Measurements from ENCODE around the gene CCL1. TPM values are rescaled to one million over a fixed set of nuclear protein-coding genes. Genes with fewer than 3 reads are reported as not detected.

CCL1 gene
- total RNA-seq, 6 experiments from 2014 or later: not detected

DNA sequence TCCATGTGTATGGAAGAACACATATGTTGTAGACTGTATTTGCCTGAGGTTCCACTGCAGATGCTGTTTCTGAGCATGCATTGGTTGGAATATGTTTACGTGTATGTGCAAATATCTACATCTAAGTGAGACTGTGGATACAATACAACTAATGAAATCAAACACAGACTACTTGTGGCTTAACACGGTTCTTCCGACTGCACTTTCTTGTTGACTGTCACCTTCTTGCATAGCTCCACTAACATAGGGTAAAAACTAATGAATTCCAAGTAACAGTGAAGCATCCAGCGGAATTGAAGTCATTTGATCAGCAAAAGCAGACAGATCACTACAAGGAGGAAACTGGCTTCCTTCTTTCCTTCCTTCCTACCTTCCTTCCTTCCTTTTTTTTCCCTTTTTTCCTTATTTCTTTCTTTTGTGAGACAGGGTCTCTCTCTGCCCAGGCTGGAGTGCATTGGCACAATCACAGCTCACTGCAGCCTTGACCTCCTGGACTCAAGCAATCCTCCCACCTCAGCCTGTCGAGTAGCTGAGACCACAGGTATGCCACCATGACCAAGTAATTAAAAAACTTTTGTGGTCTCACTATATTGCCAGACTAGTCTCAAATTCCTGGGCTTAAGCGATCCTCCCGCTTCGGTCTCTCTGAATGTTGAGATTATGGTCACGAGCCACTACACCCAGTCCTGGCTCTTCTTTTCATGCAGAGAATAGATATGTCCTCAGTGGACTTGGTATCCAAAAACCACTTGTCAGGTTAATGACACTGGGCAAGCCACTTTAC is 22.0 kb upstream of the CCL1 start:
- WGBS (ENCODE audit: insufficient coverage, low coverage, low lambda C conversion rate, missing lambda C conversion rate): 52% methylated on average over 9 of the region's 9 CpGs
- intact Hi-C loops (cut with DNase I): no loop called here
- DNase-seq (no peak), ATAC-seq (no peak)
- Histone ChIP-seq H3K36me3 (no peaks in the 10 kb centered on the region), H3K4me1 (no peaks in the 10 kb centered on the region), H3K9me3 (no peaks in the 10 kb centered on the region), H3K27me3 (no peaks in the 10 kb centered on the region), H3K4me3 (no peak overlapping the region), H3K27ac (no peak overlapping the region)
- no peak for TF ChIP-seq POLR2A (IDR thresholded peaks at IDR 0.05)
- TF ChIP-seq, protein P1, sequence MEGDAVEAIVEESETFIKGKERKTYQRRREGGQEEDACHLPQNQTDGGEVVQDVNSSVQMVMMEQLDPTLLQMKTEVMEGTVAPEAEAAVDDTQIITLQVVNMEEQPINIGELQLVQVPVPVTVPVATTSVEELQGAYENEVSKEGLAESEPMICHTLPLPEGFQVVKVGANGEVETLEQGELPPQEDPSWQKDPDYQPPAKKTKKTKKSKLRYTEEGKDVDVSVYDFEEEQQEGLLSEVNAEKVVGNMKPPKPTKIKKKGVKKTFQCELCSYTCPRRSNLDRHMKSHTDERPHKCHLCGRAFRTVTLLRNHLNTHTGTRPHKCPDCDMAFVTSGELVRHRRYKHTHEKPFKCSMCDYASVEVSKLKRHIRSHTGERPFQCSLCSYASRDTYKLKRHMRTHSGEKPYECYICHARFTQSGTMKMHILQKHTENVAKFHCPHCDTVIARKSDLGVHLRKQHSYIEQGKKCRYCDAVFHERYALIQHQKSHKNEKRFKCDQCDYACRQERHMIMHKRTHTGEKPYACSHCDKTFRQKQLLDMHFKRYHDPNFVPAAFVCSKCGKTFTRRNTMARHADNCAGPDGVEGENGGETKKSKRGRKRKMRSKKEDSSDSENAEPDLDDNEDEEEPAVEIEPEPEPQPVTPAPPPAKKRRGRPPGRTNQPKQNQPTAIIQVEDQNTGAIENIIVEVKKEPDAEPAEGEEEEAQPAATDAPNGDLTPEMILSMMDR (IDR thresholded peaks at IDR 0.05): no peak

DNA sequence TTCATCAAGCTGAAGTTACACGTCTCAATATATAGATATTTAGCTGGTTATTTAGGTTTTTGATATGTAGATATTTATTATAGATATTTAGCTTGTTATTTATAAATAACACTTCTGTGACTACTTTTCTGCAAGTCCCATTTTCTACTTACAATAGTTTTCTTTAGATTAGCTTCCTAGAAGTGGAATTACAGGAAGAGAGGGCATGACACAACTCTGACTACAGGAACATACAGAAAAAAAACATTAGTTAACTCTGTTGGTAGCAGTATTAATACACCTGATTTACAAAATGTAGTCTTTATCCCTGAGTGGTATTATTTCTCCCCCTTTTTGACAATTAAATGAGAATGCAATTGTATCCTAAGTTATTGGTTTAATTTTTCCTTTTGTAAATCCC is 21.2 kb upstream of the CCL1 start:
- Histone ChIP-seq H3K9me3 (no peaks in the 10 kb centered on the region), H3K4me1 (no peaks in the 10 kb centered on the region), H3K27ac (no peak overlapping the region), H3K36me3 (no peaks in the 10 kb centered on the region), H3K4me3 (no peak overlapping the region), H3K27me3 (no peaks in the 10 kb centered on the region)
- ATAC-seq: no peak
- intact Hi-C loops (cut with DNase I): no loop called here
- DNase-seq: no peak
- 60% methylated on average over 1 of the region's 1 CpG for WGBS (ENCODE audit: insufficient coverage, low coverage, low lambda C conversion rate, missing lambda C conversion rate)
- no peak for TF ChIP-seq POLR2A (IDR thresholded peaks at IDR 0.05)
- TF ChIP-seq, protein P1 (IDR thresholded peaks at IDR 0.05): no peak

DNA sequence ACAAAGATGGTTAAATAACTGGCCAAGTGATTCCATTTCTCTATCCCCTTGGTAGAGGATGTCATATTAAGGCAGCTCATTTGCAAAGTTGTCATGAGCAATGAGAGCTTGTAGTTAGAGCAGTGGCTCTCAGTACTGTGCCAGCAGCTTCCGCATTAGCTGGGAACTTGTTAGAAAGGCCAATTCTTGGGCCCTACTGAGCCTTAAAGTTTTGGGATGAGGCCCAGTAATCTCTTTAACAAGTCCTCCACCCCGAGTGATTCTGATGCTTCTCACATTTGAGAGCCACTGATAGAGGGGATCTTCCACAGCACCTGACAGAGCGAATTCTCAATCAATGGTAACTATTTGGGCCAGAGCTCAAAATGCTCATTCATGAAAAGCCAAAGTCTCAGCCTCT is 20.2 kb upstream of the CCL1 start:
- Histone ChIP-seq H3K4me3 (no peak overlapping the region), H3K36me3 (no peaks in the 10 kb centered on the region), H3K9me3 (no peaks in the 10 kb centered on the region), H3K27ac (no peak overlapping the region), H3K27me3 (no peaks in the 10 kb centered on the region), H3K4me1 (no peaks in the 10 kb centered on the region)
- 0% methylated on average over 1 of the region's 3 CpGs for WGBS (ENCODE audit: insufficient coverage, low coverage, low lambda C conversion rate, missing lambda C conversion rate)
- ATAC-seq (no peak), DNase-seq (no peak)
- TF ChIP-seq POLR2A (IDR thresholded peaks at IDR 0.05): no peak
- TF ChIP-seq, protein P1 (IDR thresholded peaks at IDR 0.05): no peak
- intact Hi-C loops (cut with DNase I): no loop called here

DNA sequence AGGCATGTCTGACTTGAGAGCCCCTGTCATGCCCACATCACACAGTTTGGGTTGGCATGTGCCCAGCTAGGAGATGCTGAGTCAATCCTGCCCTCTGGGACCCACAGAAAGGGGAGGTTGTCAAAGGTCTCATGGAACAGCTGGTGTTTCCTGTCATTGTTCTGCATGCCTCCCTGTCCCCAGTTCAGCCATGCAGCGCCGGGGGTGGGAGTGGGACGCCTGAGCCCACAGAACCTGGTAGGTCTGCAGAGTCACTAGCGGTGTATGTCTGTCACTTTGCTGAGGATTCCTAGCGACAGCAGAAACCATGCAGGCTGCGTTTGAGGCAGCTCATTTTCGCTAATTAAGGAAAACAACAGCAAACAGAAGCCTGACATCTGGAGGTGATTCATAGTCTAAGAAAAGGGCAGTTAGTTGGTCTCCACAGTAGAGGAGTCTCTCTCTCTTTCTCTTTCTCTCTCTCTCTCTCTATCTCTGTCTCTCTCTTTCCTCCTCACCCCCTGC is 19.6 kb upstream of the CCL1 start:
- TF ChIP-seq, protein P1 (IDR thresholded peaks at IDR 0.05): no peak
- TF ChIP-seq POLR2A (IDR thresholded peaks at IDR 0.05): no peak
- Histone ChIP-seq H3K4me1 (no peaks in the 10 kb centered on the region), H3K4me3 (no peak overlapping the region), H3K27ac (no peak overlapping the region), H3K9me3 (no peaks in the 10 kb centered on the region), H3K27me3 (no peaks in the 10 kb centered on the region), H3K36me3 (no peaks in the 10 kb centered on the region)
- no peak for ATAC-seq
- DNase-seq: no peak
- intact Hi-C loops (cut with DNase I): no loop called here
- WGBS (ENCODE audit: insufficient coverage, low coverage, low lambda C conversion rate, missing lambda C conversion rate): 60% methylated on average over 4 of the region's 7 CpGs
